Progenitor cell of endocrine pancreas (in vitro differentiated cells): ENCODE data around the gene JADE2. TPM values are rescaled to one million over a fixed set of nuclear protein-coding genes. Genes with fewer than 3 reads are reported as not detected.

ENCODE experiments used
- DNase-seq: peaks from one replicate; pipeline ENCODE4 v3.0.0; 2021; ENCODE audit warnings: low spot score; ENCODE audit not compliant: unreplicated experiment
- H3K27ac Mint-ChIP-seq: 2 replicates; pipeline ENCODE4 v1.8.0; 2021; ENCODE audit warnings: mild to moderate bottlenecking, moderate library complexity, mixed read lengths
- H3K27me3 Mint-ChIP-seq: 2 replicates; pipeline ENCODE4 v1.8.0; 2021; ENCODE audit warnings: mixed read lengths
- H3K36me3 Mint-ChIP-seq: 2 replicates; pipeline ENCODE4 v1.8.0; 2022; ENCODE audit warnings: mixed read lengths; ENCODE audit not compliant: insufficient read depth
- H3K4me1 Mint-ChIP-seq: 2 replicates; pipeline ENCODE4 v1.8.0; 2021; ENCODE audit warnings: low read depth, mixed read lengths
- H3K4me3 Mint-ChIP-seq: 2 replicates; pipeline ENCODE4 v1.8.0; 2021; ENCODE audit warnings: low read depth, mild to moderate bottlenecking, moderate library complexity, mixed read lengths
- H3K9me3 Mint-ChIP-seq: 2 replicates; pipeline ENCODE4 v1.8.0; 2021; ENCODE audit warnings: low read depth, mixed read lengths
- total RNA-seq: library from RNA; stranded (reverse); gene quantifications from 2 replicates; pipeline ENCODE4 v1.2.1, GENCODE V29; 2021
- TF ChIP-seq, protein P1 (sequence below): fragments of 200-600 bp; sonication (generic); IDR thresholded peaks from one replicate; pipeline ENCODE4 v1.5.0; 2021; ENCODE audit warnings: antibody characterized with exemption, mild to moderate bottlenecking; ENCODE audit not compliant: unreplicated experiment

JADE2 gene
- total RNA-seq, 1 donor from 2014 or later = 6.7 TPM

DNA sequence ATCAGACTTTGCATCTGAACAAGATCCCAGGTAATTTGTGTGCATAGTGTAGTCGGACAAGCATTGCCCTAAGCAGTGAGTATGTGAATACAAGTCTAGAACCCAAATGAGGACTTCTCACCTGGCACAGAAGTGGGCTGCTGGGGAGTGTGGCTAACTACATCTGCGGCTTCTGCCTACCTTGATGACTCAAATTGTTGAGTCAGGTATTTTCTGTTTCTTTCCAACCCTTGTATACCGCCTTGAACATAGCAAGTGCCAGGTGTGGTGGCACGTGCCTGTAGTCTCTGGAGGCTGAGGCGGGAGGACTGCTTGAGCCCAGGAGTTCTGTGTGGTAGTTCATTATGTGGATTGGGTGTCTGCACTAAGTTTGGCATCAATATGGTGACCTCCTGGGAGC, 7.9 kb upstream of the JADE2 start:
- DNase-seq = no peak
- H3K4me1 Mint-ChIP-seq = peaks cover 10% of the 10 kb centered on the region
- peaks cover 18% of the 10 kb centered on the region for H3K27me3 Mint-ChIP-seq
- no peaks in the 10 kb centered on the region for H3K36me3 Mint-ChIP-seq
- no peaks in the 10 kb centered on the region for H3K9me3 Mint-ChIP-seq
- no peak overlapping the region for H3K4me3 Mint-ChIP-seq
- H3K27ac Mint-ChIP-seq = no peak overlapping the region
- TF ChIP-seq, protein P1, sequence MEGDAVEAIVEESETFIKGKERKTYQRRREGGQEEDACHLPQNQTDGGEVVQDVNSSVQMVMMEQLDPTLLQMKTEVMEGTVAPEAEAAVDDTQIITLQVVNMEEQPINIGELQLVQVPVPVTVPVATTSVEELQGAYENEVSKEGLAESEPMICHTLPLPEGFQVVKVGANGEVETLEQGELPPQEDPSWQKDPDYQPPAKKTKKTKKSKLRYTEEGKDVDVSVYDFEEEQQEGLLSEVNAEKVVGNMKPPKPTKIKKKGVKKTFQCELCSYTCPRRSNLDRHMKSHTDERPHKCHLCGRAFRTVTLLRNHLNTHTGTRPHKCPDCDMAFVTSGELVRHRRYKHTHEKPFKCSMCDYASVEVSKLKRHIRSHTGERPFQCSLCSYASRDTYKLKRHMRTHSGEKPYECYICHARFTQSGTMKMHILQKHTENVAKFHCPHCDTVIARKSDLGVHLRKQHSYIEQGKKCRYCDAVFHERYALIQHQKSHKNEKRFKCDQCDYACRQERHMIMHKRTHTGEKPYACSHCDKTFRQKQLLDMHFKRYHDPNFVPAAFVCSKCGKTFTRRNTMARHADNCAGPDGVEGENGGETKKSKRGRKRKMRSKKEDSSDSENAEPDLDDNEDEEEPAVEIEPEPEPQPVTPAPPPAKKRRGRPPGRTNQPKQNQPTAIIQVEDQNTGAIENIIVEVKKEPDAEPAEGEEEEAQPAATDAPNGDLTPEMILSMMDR = no peak

DNA sequence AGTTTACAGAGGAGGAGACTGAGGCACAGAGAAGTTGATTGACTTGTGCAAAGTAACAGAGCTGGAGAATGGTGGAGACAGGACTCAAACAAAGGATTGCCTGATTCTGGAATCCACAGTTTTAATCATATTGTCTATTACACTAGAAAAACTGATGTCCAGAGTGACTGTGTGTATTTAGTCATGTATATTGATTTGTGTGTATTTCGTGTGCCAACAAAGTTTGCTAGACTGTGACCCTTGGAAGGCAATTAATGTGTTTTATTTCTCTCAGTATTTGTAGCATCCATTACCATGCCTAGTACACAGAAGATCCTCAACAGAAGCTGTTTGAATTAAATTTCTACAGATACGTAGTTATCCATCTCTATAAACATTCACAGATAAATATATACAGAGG, 5.5 kb upstream of the JADE2 start:
- H3K27me3 Mint-ChIP-seq = peaks cover 25% of the 10 kb centered on the region
- no peaks in the 10 kb centered on the region for H3K9me3 Mint-ChIP-seq
- H3K4me3 Mint-ChIP-seq = no peak overlapping the region
- TF ChIP-seq, protein P1 = no peak
- H3K36me3 Mint-ChIP-seq = no peaks in the 10 kb centered on the region
- no peak overlapping the region for H3K27ac Mint-ChIP-seq
- H3K4me1 Mint-ChIP-seq = peaks cover 8% of the 10 kb centered on the region
- no peak for DNase-seq

DNA sequence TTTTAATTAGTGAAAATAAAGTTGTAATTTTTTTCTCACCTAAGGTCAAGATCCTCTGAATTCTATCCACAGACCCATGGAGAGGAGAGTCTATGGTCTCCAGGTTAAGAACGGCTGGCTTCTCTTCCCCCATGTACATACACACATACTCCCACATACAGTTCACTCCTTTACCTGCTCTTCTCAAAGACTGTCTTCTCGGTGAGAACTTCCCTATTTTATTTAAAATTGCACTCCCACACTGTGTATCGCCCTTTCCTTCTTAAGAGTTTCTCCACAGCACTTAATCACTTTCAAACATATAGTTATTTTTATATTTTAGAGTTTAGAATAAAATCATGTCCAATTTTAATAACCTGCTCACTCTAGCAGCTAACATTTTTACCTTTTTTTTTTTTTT, 3.6 kb upstream of the JADE2 start:
- Mint-ChIP-seq H3K36me3 (no peaks in the 10 kb centered on the region), H3K4me1 (peaks cover 10% of the 10 kb centered on the region), H3K4me3 (no peak overlapping the region), H3K27ac (no peak overlapping the region), H3K27me3 (peaks cover 29% of the 10 kb centered on the region), H3K9me3 (no peaks in the 10 kb centered on the region)
- TF ChIP-seq, protein P1 = no peak
- no peak for DNase-seq

DNA sequence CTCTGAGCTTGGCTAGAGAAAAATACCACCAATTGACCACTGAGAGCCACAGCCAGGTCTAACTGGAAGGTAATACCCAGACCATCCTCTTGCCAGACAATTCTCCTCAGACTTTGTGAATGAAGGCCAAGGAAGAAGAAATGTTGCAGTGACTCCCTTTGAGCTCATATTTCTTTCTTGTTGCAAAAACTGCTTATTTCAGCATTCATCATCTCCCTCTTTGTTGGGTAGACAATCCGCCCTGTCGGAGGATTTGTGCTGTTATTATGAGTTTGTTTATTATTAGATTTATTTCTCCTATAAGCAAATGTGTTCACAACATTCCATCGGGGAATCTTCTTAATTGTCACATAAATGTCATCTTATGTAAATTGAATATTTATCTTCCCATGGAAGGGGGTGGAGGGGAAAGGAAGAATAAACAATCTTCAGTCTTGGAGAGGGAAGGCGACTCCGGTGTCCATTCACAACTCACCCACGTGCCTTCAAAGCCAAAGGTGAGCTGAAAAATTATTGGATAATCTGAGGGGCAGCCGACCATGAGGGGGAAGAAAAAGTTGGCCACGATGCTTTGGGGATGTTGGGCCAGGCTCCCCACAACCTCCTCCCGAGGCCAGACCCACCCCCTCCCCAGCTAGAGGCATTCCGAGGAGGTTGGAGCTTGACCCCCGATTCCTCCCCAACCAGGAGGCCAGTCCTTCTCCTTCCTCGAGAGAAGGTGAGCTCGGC, 1.8 kb upstream of the JADE2 start:
- Mint-ChIP-seq H3K9me3 (no peaks in the 10 kb centered on the region), H3K4me3 (peak overlapping the region; percentile 84), H3K27me3 (peaks cover 29% of the 10 kb centered on the region), H3K36me3 (no peaks in the 10 kb centered on the region), H3K4me1 (peaks cover 12% of the 10 kb centered on the region), H3K27ac (peak overlapping the region; percentile 88)
- no peak for DNase-seq
- TF ChIP-seq, protein P1 = no peak

DNA sequence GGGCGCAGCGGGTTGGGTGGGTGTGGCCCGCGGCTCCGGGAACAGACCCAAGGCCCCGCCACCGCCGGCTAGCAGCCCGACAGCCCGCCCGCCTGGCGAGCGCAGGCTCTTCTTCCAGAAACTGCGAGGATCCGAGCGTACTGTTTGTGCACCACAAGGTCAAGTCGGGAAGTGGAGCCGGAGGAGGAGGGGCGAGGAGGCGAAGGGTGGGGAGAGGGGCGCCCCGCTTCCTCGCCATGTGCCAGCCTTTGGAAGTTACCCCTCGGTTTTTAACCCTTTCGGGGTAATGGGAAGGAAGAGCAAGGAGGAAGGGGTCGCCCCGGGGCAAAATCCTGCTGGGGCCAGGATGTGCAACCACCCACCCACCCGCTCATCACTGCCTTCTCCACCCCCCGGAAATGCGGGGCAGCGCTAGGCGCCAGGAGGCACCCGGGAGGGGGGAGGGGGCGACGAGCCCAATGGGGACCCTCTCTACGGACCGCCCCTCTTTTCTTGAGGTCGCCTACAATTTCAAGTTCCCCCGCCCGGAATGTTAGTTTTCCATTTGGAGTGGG, 1.1 kb upstream of the JADE2 start:
- Mint-ChIP-seq H3K4me3 (peak overlapping the region; percentile 84), H3K9me3 (no peaks in the 10 kb centered on the region), H3K36me3 (no peaks in the 10 kb centered on the region), H3K27me3 (peaks cover 29% of the 10 kb centered on the region), H3K27ac (peak overlapping the region; percentile 94), H3K4me1 (peaks cover 12% of the 10 kb centered on the region)
- TF ChIP-seq, protein P1 = no peak
- DNase-seq = peak; percentile 31
